ENCODE measurements around the gene ZNF827. TPM values are rescaled to one million over a fixed set of nuclear protein-coding genes. Genes with fewer than 3 reads are reported as not detected.

Gene ZNF827
- polyA plus RNA-seq, 1 donor from 2014 or later = 12.1 TPM

GRCh38 chr4:145779319-145779801 lies 159.3 kb downstream of the ZNF827 start:
- peaks cover under 1% of the 10 kb centered on the region for H3K36me3 ChIP-seq (ENCODE audit: insufficient read depth, low read length)

DNA sequence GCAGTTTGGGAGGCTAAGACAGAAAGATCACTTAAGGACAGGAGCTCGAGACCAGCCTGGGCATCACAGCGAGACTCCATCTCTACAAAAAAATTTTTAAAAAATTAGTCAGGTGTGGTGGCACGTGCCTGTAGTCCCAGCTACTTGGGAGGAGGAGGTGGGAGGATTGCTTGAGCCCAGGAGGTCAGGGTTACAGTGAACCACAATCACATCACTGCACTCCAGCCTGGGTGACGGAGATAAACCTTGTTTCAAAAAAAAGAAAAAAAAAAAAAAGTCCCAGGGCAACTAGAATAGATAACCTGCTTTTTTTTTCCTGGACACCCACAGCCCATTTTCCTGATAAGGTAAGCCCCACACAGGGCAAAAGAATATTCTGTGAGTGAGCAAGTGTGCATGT lies 162.4 kb downstream of the ZNF827 start:
- H3K27ac ChIP-seq (ENCODE audit: low read length) = no peak overlapping the region
- H3K36me3 ChIP-seq (ENCODE audit: insufficient read depth, low read length) = peaks cover 4% of the 10 kb centered on the region
- H3F3A ChIP-seq (ENCODE audit: insufficient read depth, low read length, poor library complexity, severe bottlenecking) = no peaks in the 10 kb centered on the region
- H3K9me3 ChIP-seq (ENCODE audit: low read length) = no peaks in the 10 kb centered on the region
- H3K79me2 ChIP-seq (replicated peaks; ENCODE audit: insufficient read depth, low read length) = no peaks in the 10 kb centered on the region
- no peaks in the 10 kb centered on the region for H3K27me3 ChIP-seq (ENCODE audit: insufficient read depth, low read depth, low read length)
- no peak overlapping the region for H3K9ac ChIP-seq (ENCODE audit: low read length)
- H3K4me3 ChIP-seq (ENCODE audit: low read length) = no peak overlapping the region
- no peak overlapping the region for H2AFZ ChIP-seq (ENCODE audit: low read depth, low read length)
- no peak overlapping the region for H3K4me2 ChIP-seq (ENCODE audit: low read length)
- TF ChIP-seq EP300 (conservative IDR thresholded peaks at IDR 0.05; ENCODE audit: poor library complexity, severe bottlenecking) = no peak
- no peak for TF ChIP-seq EZH2 (IDR thresholded peaks at IDR 0.05; ENCODE audit: borderline replicate concordance, insufficient read depth, low read length, poor library complexity, severe bottlenecking)
- TF ChIP-seq RAD21 (conservative IDR thresholded peaks at IDR 0.05) = no peak
- TF ChIP-seq REST (IDR thresholded peaks at IDR 0.05; ENCODE audit: borderline replicate concordance) = no peak
- TF ChIP-seq, protein P1, sequence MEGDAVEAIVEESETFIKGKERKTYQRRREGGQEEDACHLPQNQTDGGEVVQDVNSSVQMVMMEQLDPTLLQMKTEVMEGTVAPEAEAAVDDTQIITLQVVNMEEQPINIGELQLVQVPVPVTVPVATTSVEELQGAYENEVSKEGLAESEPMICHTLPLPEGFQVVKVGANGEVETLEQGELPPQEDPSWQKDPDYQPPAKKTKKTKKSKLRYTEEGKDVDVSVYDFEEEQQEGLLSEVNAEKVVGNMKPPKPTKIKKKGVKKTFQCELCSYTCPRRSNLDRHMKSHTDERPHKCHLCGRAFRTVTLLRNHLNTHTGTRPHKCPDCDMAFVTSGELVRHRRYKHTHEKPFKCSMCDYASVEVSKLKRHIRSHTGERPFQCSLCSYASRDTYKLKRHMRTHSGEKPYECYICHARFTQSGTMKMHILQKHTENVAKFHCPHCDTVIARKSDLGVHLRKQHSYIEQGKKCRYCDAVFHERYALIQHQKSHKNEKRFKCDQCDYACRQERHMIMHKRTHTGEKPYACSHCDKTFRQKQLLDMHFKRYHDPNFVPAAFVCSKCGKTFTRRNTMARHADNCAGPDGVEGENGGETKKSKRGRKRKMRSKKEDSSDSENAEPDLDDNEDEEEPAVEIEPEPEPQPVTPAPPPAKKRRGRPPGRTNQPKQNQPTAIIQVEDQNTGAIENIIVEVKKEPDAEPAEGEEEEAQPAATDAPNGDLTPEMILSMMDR (IDR thresholded peaks at IDR 0.05; ENCODE audit: poor library complexity, severe bottlenecking) = no peak
- no peak for TF ChIP-seq MXI1 (conservative IDR thresholded peaks at IDR 0.05; ENCODE audit: poor library complexity, severe bottlenecking)
- TF ChIP-seq POLR2AphosphoS5 (IDR thresholded peaks at IDR 0.05) = no peak
- no peak for TF ChIP-seq SMC3 (conservative IDR thresholded peaks at IDR 0.05; ENCODE audit: poor library complexity)
- H4K20me1 ChIP-seq (ENCODE audit: insufficient read depth) = no peaks in the 10 kb centered on the region
- H3K9me2 ChIP-seq (ENCODE audit: insufficient read depth, low read length) = no peaks in the 10 kb centered on the region

More at GRCh38 chr4:145779319-145779801, 159.3 kb downstream of the ZNF827 start:
- Histone ChIP-seq H3K4me2 (ENCODE audit: low read length) (no peak overlapping the region), H3K27ac (ENCODE audit: low read length) (no peak overlapping the region), H3F3A (ENCODE audit: insufficient read depth, low read length, poor library complexity, severe bottlenecking) (no peaks in the 10 kb centered on the region), H3K9ac (ENCODE audit: low read length) (no peak overlapping the region), H3K79me2 (replicated peaks; ENCODE audit: insufficient read depth, low read length) (no peaks in the 10 kb centered on the region), H4K20me1 (ENCODE audit: insufficient read depth) (no peaks in the 10 kb centered on the region), H3K9me2 (ENCODE audit: insufficient read depth, low read length) (no peaks in the 10 kb centered on the region), H3K27me3 (ENCODE audit: insufficient read depth, low read depth, low read length) (no peaks in the 10 kb centered on the region), H3K9me3 (ENCODE audit: low read length) (no peaks in the 10 kb centered on the region), H2AFZ (ENCODE audit: low read depth, low read length) (no peak overlapping the region), H3K4me3 (ENCODE audit: low read length) (no peak overlapping the region)
- TF ChIP-seq EP300 (conservative IDR thresholded peaks at IDR 0.05; ENCODE audit: poor library complexity, severe bottlenecking) = no peak

DNA sequence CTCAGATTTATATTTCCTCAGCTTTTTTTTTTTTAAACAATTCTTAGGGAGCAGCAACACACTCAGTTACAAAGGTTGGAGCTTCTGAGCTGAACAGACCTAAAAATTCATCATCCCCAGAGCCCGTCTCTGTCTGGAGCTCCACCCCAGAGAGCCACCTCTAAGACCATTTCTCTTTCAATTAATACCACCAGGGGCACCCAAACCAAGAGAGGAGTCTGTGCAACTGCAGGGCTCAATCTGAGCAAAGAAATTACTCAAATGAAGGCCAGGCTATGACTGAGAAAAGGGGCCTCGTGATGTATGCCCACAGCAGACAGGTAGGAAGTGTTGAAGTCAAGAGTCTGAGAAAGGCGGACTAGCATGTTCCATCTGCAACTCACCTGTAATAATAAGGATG lies 163.2 kb downstream of the ZNF827 start:
- H3K9ac ChIP-seq (ENCODE audit: low read length) = no peak overlapping the region
- no peaks in the 10 kb centered on the region for H3K9me2 ChIP-seq (ENCODE audit: insufficient read depth, low read length)
- H3K36me3 ChIP-seq (ENCODE audit: insufficient read depth, low read length) = peaks cover 4% of the 10 kb centered on the region
- H3K4me2 ChIP-seq (ENCODE audit: low read length) = no peak overlapping the region
- no peak overlapping the region for H3K27ac ChIP-seq (ENCODE audit: low read length)
- H3K79me2 ChIP-seq (replicated peaks; ENCODE audit: insufficient read depth, low read length) = no peaks in the 10 kb centered on the region
- no peaks in the 10 kb centered on the region for H3F3A ChIP-seq (ENCODE audit: insufficient read depth, low read length, poor library complexity, severe bottlenecking)
- H3K4me3 ChIP-seq (ENCODE audit: low read length) = no peak overlapping the region
- H4K20me1 ChIP-seq (ENCODE audit: insufficient read depth) = no peaks in the 10 kb centered on the region
- H2AFZ ChIP-seq (ENCODE audit: low read depth, low read length) = no peak overlapping the region
- no peaks in the 10 kb centered on the region for H3K27me3 ChIP-seq (ENCODE audit: insufficient read depth, low read depth, low read length)
- no peaks in the 10 kb centered on the region for H3K9me3 ChIP-seq (ENCODE audit: low read length)
- TF ChIP-seq, protein P1 (IDR thresholded peaks at IDR 0.05; ENCODE audit: poor library complexity, severe bottlenecking) = no peak
- TF ChIP-seq REST (IDR thresholded peaks at IDR 0.05; ENCODE audit: borderline replicate concordance) (no peak), EZH2 (IDR thresholded peaks at IDR 0.05; ENCODE audit: borderline replicate concordance, insufficient read depth, low read length, poor library complexity, severe bottlenecking) (no peak), EP300 (conservative IDR thresholded peaks at IDR 0.05; ENCODE audit: poor library complexity, severe bottlenecking) (no peak), TAF1 (IDR thresholded peaks at IDR 0.05; ENCODE audit: low read depth) (no peak), RAD21 (conservative IDR thresholded peaks at IDR 0.05) (no peak), POLR2AphosphoS5 (IDR thresholded peaks at IDR 0.05) (no peak), SMC3 (conservative IDR thresholded peaks at IDR 0.05; ENCODE audit: poor library complexity) (no peak), MXI1 (conservative IDR thresholded peaks at IDR 0.05; ENCODE audit: poor library complexity, severe bottlenecking) (no peak)

Measured in neural cell (in vitro differentiated cells).